WERI-Rb-1 (cell line): ENCODE measurements around the gene CNTNAP2.

Experiments used
- DNase-seq: peaks from one replicate; pipeline ENCODE4 v3.0.0-alpha.2; 2020
- H3K27ac ChIP-seq: fragments of 250-450 bp; sonication (Bioruptor Pico); 2 replicates; pipeline ENCODE4 v1.5.1; 2020; ENCODE audit warnings: mild to moderate bottlenecking, moderate library complexity
- H3K27me3 ChIP-seq: fragments of 250-450 bp; sonication (Bioruptor Pico); 2 replicates; pipeline ENCODE4 v1.5.1; 2021; ENCODE audit warnings: mild to moderate bottlenecking, low read depth, moderate library complexity; ENCODE audit not compliant: insufficient read depth, severe bottlenecking
- H3K36me3 ChIP-seq: fragments of 250-450 bp; sonication (Bioruptor Pico); 2 replicates; pipeline ENCODE4 v1.5.1; 2020; ENCODE audit warnings: mild to moderate bottlenecking, moderate library complexity
- H3K4me3 ChIP-seq: 2 replicates; pipeline ENCODE4 v1.5.1; 2011; ENCODE audit warnings: low read depth, mild to moderate bottlenecking, control low read depth, low read length
- H3K9me3 ChIP-seq: fragments of 250-450 bp; sonication (Bioruptor Pico); 2 replicates; pipeline ENCODE4 v1.5.1; 2021; ENCODE audit warnings: mild to moderate bottlenecking, moderate library complexity; ENCODE audit not compliant: severe bottlenecking
- TF ChIP-seq, protein P1 (sequence below): IDR thresholded peaks from 2 replicates; pipeline ENCODE4 v1.5.1; 2011; ENCODE audit warnings: low read depth, mild to moderate bottlenecking, control low read depth, inconsistent platforms, low read length

Gene CNTNAP2

DNA sequence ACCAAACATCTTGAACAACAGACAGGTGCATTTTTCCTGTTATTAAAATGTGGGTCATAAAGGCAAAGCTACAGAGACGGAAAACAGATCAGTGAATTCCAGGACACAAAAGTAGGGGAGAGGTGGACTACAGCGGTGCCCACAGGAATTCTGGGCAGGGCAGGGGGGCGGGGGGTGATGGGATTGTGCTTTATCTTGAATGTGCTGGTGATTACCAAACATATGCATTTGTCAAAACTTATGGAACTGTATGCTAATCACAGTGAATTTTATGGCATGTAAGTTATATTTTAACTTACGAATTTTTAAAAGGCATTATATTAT is 519.4 kb downstream of the CNTNAP2 start:
- Histone ChIP-seq H3K27ac (no peak overlapping the region), H3K9me3 (no peaks in the 10 kb centered on the region), H3K27me3 (no peaks in the 10 kb centered on the region), H3K36me3 (no peaks in the 10 kb centered on the region), H3K4me3 (no peak overlapping the region)
- TF ChIP-seq, protein P1, sequence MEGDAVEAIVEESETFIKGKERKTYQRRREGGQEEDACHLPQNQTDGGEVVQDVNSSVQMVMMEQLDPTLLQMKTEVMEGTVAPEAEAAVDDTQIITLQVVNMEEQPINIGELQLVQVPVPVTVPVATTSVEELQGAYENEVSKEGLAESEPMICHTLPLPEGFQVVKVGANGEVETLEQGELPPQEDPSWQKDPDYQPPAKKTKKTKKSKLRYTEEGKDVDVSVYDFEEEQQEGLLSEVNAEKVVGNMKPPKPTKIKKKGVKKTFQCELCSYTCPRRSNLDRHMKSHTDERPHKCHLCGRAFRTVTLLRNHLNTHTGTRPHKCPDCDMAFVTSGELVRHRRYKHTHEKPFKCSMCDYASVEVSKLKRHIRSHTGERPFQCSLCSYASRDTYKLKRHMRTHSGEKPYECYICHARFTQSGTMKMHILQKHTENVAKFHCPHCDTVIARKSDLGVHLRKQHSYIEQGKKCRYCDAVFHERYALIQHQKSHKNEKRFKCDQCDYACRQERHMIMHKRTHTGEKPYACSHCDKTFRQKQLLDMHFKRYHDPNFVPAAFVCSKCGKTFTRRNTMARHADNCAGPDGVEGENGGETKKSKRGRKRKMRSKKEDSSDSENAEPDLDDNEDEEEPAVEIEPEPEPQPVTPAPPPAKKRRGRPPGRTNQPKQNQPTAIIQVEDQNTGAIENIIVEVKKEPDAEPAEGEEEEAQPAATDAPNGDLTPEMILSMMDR, result no peak
- DNase-seq, result no peak

DNA sequence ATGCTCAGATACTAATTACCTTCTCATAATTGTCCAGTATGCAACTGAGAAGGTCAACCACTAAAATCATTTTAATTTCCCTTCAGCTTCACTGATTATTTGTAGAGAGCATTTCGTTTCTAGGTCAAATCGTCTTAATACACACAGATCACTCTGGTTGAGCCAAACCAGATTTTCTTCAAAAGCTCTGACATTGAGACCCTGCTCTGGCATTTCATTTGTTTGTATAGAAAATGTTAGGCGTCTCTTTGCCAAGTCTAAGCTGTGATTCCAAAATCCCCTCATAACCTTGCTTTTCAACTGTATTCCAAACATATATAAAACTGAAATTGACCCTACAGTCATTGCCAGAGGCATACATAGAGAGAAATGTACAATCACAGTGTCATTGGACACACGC is 520.0 kb downstream of the CNTNAP2 start:
- H3K36me3 ChIP-seq, result no peaks in the 10 kb centered on the region
- H3K9me3 ChIP-seq, result no peaks in the 10 kb centered on the region
- H3K4me3 ChIP-seq, result no peak overlapping the region
- no peak for DNase-seq
- TF ChIP-seq, protein P1, result no peak
- no peaks in the 10 kb centered on the region for H3K27me3 ChIP-seq
- no peak overlapping the region for H3K27ac ChIP-seq

DNA sequence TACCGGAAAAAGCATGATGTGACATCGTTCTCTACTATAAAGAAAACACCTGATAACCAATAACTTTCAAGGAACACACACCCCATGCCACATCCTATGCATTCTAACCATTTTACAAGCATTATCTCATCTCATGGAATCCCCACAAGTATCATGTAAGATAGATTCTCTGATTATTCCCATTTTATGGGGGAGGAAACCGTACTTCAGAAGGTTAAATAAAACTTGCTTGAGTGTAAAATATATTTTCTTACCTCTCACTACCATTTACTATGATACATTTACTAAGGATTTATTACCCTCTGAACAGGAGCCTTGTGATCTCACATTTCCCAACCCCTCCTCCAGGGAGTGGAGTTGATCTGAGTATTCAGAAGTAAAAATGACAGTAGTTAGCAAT is 522.7 kb downstream of the CNTNAP2 start:
- no peak overlapping the region for H3K27ac ChIP-seq
- DNase-seq, result no peak
- H3K27me3 ChIP-seq, result no peaks in the 10 kb centered on the region
- TF ChIP-seq, protein P1, result no peak
- no peak overlapping the region for H3K4me3 ChIP-seq
- no peaks in the 10 kb centered on the region for H3K9me3 ChIP-seq
- H3K36me3 ChIP-seq, result no peaks in the 10 kb centered on the region

- Histone ChIP-seq H3K9me3 (no peaks in the 10 kb centered on the region), H3K36me3 (no peaks in the 10 kb centered on the region), H3K4me3 (no peak overlapping the region), H3K27ac (no peak overlapping the region), H3K27me3 (no peaks in the 10 kb centered on the region)
- no peak for DNase-seq
- TF ChIP-seq, protein P1, result no peak
Observed at GRCh38 chr7:146641491-146641890, 524.9 kb downstream of the CNTNAP2 start.

GRCh38 chr7:146645383-146645976 is 528.9 kb downstream of the CNTNAP2 start:
- no peak overlapping the region for H3K27ac ChIP-seq
- TF ChIP-seq, protein P1, result no peak
- no peaks in the 10 kb centered on the region for H3K36me3 ChIP-seq
- no peaks in the 10 kb centered on the region for H3K9me3 ChIP-seq
- no peak for DNase-seq
- no peaks in the 10 kb centered on the region for H3K27me3 ChIP-seq
- no peak overlapping the region for H3K4me3 ChIP-seq

DNA sequence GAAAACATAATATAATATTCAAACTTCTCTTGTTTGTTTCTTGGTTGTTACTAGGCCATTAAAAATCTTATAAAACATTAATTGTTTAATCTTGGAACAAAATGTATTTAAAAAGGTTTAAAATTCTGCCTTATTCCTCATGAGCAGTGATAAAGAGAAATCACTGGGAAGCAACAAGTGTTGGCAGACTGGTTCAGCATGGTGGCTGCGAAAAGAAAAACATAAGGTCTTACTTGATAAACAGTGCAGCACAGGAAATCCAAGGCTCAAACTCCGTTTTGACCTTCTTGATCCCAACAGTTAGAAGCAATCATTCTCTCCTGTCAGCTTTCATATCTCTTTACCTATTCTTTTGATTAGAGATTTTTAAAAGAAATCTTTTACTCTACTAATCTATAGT is 530.8 kb downstream of the CNTNAP2 start:
- H3K27me3 ChIP-seq, result no peaks in the 10 kb centered on the region
- H3K9me3 ChIP-seq, result no peaks in the 10 kb centered on the region
- no peaks in the 10 kb centered on the region for H3K36me3 ChIP-seq
- no peak overlapping the region for H3K4me3 ChIP-seq
- no peak for DNase-seq
- TF ChIP-seq, protein P1, result no peak
- no peak overlapping the region for H3K27ac ChIP-seq
